Effector memory CD4-positive, alpha-beta T cell (primary cell): ENCODE data around the gene DNAH6.
A peak's percentile ranks its signal among the peaks of the same experiment; 100 is the strongest.

Source experiments
- DNase-seq, 3 donors: peaks; one replicate each; pipeline ENCODE4 v3.0.0-alpha.2; 2020
- H3K27ac ChIP-seq: 2 replicates; pipeline ENCODE4 v1.7.0; 2013; ENCODE audit warnings: mild to moderate bottlenecking, low read length, moderate library complexity; ENCODE audit not compliant: insufficient read depth, poor library complexity, severe bottlenecking
- H3K27me3 ChIP-seq: replicated peaks from 2 replicates; pipeline ENCODE4 v1.7.0; 2013; ENCODE audit warnings: mild to moderate bottlenecking, low read length; ENCODE audit not compliant: insufficient read depth, control insufficient read depth, poor library complexity, severe bottlenecking
- H3K36me3 ChIP-seq: 2 replicates; pipeline ENCODE4 v1.7.0; 2013; ENCODE audit warnings: mild to moderate bottlenecking, low read length, moderate library complexity; ENCODE audit not compliant: control insufficient read depth, insufficient read depth
- H3K4me1 ChIP-seq: 2 replicates; pipeline ENCODE4 v1.7.0; 2013; ENCODE audit warnings: low read length, mild to moderate bottlenecking; ENCODE audit not compliant: control insufficient read depth, insufficient read depth, poor library complexity, severe bottlenecking
- H3K4me3 ChIP-seq: 2 replicates; pipeline ENCODE4 v1.7.0; 2013; ENCODE audit warnings: low read length, low read depth, mild to moderate bottlenecking; ENCODE audit not compliant: insufficient read depth, poor library complexity, severe bottlenecking
- H3K9me3 ChIP-seq: 2 replicates; pipeline ENCODE4 v1.7.0; 2013; ENCODE audit warnings: mild to moderate bottlenecking, low read length, moderate library complexity; ENCODE audit not compliant: control insufficient read depth

DNAH6 gene

DNA sequence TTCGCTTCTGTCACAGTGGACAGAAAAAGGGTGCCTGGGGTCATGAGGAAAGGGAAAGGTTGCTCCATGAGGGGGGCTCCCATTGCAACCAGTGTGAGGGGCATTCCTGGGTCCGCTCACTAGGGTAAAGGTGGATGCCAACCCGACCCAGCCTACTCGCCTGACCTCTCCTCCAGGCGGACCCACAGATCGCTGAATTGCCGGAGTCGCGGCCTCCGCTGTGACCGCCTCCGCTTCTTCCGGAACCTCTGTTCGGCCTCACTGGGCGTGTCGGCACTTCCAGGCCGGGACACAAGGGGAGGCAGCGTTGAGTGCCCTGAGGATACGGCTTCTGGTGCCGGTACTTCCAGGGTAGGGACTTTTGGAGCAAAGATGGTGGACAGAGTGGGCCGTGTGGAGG, 307.5 kb downstream of the DNAH6 start:
- H3K27me3 ChIP-seq = no peaks in the 10 kb centered on the region
- DNase-seq = no peak
- no peak overlapping the region for H3K27ac ChIP-seq
- peaks cover 10% of the 10 kb centered on the region for H3K36me3 ChIP-seq
- no peak overlapping the region for H3K4me3 ChIP-seq
- peaks cover 14% of the 10 kb centered on the region for H3K4me1 ChIP-seq
- no peaks in the 10 kb centered on the region for H3K9me3 ChIP-seq

DNA sequence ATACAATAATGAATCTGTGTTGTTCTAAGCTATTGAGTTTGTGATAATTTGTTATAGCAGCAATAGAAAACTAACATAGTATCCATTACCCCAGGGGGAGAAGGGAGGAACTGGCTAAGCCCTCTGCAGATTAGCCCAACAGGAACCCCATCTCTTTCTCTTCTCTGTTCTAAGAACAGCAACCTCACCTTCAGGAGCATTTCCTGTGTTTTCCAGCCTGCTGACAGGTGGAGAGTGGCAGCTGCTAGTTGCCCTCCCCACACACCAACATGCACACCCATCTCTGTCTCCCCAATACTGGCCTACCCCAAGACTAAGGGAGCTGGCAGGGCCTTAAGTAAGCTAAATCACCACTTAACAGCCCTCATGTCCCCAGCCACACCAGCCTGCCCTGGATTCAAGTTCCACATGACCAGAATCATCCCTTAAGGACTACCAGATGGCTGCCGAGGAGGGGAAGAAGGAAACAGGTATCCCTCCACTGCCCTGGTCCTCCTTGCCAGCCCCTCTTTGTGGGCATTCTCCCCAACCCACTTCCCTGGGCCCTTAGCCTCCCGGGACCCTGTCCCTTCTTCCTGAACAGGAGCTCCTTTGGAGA, 311.8 kb downstream of the DNAH6 start:
- no peak for DNase-seq
- no peaks in the 10 kb centered on the region for H3K9me3 ChIP-seq
- no peaks in the 10 kb centered on the region for H3K27me3 ChIP-seq
- peaks cover 5% of the 10 kb centered on the region for H3K36me3 ChIP-seq
- H3K4me3 ChIP-seq = no peak overlapping the region
- no peak overlapping the region for H3K27ac ChIP-seq
- peaks cover 40% of the 10 kb centered on the region for H3K4me1 ChIP-seq

GRCh38 chr2:84829693-84830092, 313.4 kb downstream of the DNAH6 start:
- DNase-seq = no peak
- Histone ChIP-seq H3K27me3 (no peaks in the 10 kb centered on the region), H3K4me1 (peaks cover 49% of the 10 kb centered on the region), H3K36me3 (peaks cover 5% of the 10 kb centered on the region), H3K4me3 (no peak overlapping the region), H3K27ac (no peak overlapping the region), H3K9me3 (no peaks in the 10 kb centered on the region)

DNA sequence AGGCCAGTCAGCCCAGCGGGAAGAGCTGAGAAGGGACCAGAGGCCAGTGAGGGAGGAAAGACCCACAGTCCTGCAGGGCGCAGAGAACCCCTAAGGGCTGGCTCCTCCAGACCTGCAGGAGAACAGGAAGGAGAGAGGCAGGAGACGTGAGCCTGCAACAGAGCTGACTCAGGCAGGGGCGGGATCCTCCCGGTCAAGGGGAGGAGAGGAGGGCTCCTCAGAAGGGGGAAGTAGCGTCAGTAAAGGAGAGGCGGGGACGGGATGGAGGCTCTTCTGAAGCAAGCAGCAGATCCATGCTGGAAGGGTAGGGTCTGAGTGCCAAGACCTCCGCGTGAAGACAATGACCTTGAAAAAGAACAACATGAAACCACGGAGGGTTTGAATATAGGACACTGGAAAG, 313.8 kb downstream of the DNAH6 start:
- Histone ChIP-seq H3K9me3 (no peaks in the 10 kb centered on the region), H3K4me3 (no peak overlapping the region), H3K27ac (no peak overlapping the region), H3K36me3 (peaks cover 1% of the 10 kb centered on the region), H3K27me3 (no peaks in the 10 kb centered on the region), H3K4me1 (peaks cover 49% of the 10 kb centered on the region)
- DNase-seq = no peak

GRCh38 chr2:84830758-84831500, 314.6 kb downstream of the DNAH6 start:
- Histone ChIP-seq H3K27ac (peak overlapping the region; percentile 4), H3K9me3 (no peaks in the 10 kb centered on the region), H3K4me1 (peaks cover 49% of the 10 kb centered on the region), H3K4me3 (no peak overlapping the region), H3K27me3 (no peaks in the 10 kb centered on the region), H3K36me3 (no peaks in the 10 kb centered on the region)
- DNase-seq = no peak

- Histone ChIP-seq H3K27me3 (no peaks in the 10 kb centered on the region), H3K4me1 (peaks cover 50% of the 10 kb centered on the region), H3K4me3 (peak overlapping the region; percentile 41), H3K9me3 (no peaks in the 10 kb centered on the region), H3K27ac (peak overlapping the region; percentile 58), H3K36me3 (peaks cover 11% of the 10 kb centered on the region)
- no peak for DNase-seq
Observed at GRCh38 chr2:84832772-84833461, 316.6 kb downstream of the DNAH6 start.

GRCh38 chr2:84833481-84834150, 317.3 kb downstream of the DNAH6 start:
- H3K4me3 ChIP-seq = peak overlapping the region; percentile 41
- H3K9me3 ChIP-seq = no peaks in the 10 kb centered on the region
- peaks cover 16% of the 10 kb centered on the region for H3K36me3 ChIP-seq
- peaks cover 48% of the 10 kb centered on the region for H3K4me1 ChIP-seq
- H3K27ac ChIP-seq = peak overlapping the region; percentile 58
- DNase-seq = no peak
- no peaks in the 10 kb centered on the region for H3K27me3 ChIP-seq

DNA sequence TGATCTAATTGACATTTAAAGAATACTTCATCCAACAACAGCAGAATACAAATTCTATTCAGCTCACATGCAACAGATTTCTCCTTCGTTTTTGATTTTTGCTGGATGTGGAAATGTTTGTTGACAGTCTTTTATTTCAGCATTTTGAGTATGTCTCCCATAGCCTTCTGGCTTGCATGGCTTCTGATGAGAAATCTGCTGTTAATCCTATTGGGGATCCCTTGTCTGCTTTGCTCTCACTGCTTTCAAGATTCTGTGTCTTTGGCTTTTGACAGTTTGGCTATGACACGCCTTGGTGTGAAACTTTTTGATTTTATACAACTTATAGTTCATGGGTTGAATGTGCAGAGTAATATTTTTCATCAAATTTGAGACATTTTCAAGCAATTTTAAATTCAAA, 319.9 kb downstream of the DNAH6 start:
- Histone ChIP-seq H3K4me3 (no peak overlapping the region), H3K9me3 (no peaks in the 10 kb centered on the region), H3K27ac (no peak overlapping the region), H3K27me3 (no peaks in the 10 kb centered on the region), H3K4me1 (peaks cover 53% of the 10 kb centered on the region), H3K36me3 (peaks cover 18% of the 10 kb centered on the region)
- no peak for DNase-seq

DNA sequence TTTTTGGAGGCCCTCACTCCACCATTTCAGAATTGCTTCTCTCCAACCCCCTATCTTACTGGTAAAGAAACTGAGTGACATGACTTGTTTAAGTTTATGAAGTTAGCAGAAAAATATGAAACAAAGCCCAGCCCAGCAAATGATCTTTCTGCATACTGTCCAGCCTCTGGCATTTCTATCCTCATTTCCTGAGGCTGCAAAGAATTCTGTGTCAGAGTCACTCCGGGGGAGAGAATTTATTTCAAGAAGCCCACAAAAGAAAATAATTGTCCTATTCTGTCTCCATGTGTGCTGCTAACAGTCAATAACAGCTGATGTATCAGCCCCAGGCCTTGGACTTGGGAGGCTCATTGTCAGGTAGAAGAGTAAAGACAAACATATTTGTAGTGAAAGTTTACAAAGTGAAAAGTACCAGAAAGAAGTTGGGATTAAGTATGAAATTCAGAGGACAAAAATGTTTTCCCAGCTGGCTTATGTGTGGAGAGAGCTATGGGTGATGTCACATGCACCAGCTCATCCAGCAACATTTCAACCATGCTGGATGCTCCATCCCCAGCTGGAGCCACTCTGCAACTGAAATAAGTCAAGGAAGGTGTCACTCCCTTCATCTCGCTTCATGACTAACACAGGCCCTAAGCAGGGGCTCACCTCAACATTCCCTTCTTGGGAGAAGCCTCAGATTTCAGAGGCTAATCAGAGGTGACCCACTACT, 322.3 kb downstream of the DNAH6 start:
- H3K4me1 ChIP-seq = peaks cover 60% of the 10 kb centered on the region
- H3K27ac ChIP-seq = peak overlapping the region; percentile 44
- no peaks in the 10 kb centered on the region for H3K27me3 ChIP-seq
- no peak for DNase-seq
- peaks cover 18% of the 10 kb centered on the region for H3K36me3 ChIP-seq
- H3K9me3 ChIP-seq = no peaks in the 10 kb centered on the region
- no peak overlapping the region for H3K4me3 ChIP-seq
